Trophoblast cell (in vitro differentiated cells and primary cell): Measurements from ENCODE around the gene CNIH3.

Experiments used
- DNase-seq, 2 donors: peaks; one replicate each; pipeline ENCODE4 v3.0.0-alpha.2; 2016
- H2AFZ ChIP-seq: 2 replicates; pipeline ENCODE4 v1.6.1; 2013; ENCODE audit warnings: low read length, moderate library complexity, mild to moderate bottlenecking; ENCODE audit not compliant: insufficient read depth, poor library complexity
- H2AK5ac ChIP-seq: 2 replicates; pipeline ENCODE4 v1.6.1; 2013; ENCODE audit warnings: mild to moderate bottlenecking, low read length
- H2BK120ac ChIP-seq: 2 replicates; pipeline ENCODE4 v1.6.1; 2013; ENCODE audit warnings: low read length, mild to moderate bottlenecking, moderate library complexity; ENCODE audit not compliant: insufficient read depth, poor library complexity
- H2BK12ac ChIP-seq: 2 replicates; pipeline ENCODE4 v1.6.1; 2013; ENCODE audit warnings: mild to moderate bottlenecking, low read length, moderate library complexity
- H2BK5ac ChIP-seq: 2 replicates; pipeline ENCODE4 v1.6.1; 2013; ENCODE audit warnings: low read length, low read depth, moderate library complexity, mild to moderate bottlenecking; ENCODE audit not compliant: poor library complexity
- H3K14ac ChIP-seq: 2 replicates; pipeline ENCODE4 v1.6.1; 2013; ENCODE audit warnings: mild to moderate bottlenecking, low read length
- H3K18ac ChIP-seq: 2 replicates; pipeline ENCODE4 v1.6.1; 2013; ENCODE audit warnings: mild to moderate bottlenecking, low read length
- H3K23ac ChIP-seq: 2 replicates; pipeline ENCODE4 v1.6.1; 2013; ENCODE audit warnings: low read length
- H3K27ac ChIP-seq: 2 replicates; pipeline ENCODE4 v1.5.1; 2013; ENCODE audit warnings: low read depth, mild to moderate bottlenecking, inconsistent platforms, low read length, moderate library complexity
- H3K27me3 ChIP-seq: 2 replicates; pipeline ENCODE4 v1.6.1; 2013; ENCODE audit warnings: inconsistent platforms, mild to moderate bottlenecking, low read length, moderate library complexity; ENCODE audit not compliant: insufficient read depth
- H3K36me3 ChIP-seq, 2 experiments: 1 replicate in 1 of 2; 2 replicates in 1 of 2; pipeline ENCODE4 v1.6.1; 2013; ENCODE audit warnings: low read length in 2 of 2, mild to moderate bottlenecking in 2 of 2, moderate library complexity in 1 of 2; ENCODE audit not compliant: insufficient read depth in 2 of 2, control insufficient read depth in 1 of 2
- H3K4ac ChIP-seq: 2 replicates; pipeline ENCODE4 v1.6.1; 2013; ENCODE audit warnings: low read depth, mild to moderate bottlenecking, low read length, moderate library complexity
- H3K4me1 ChIP-seq, 2 experiments: 1 replicate in 1 of 2; 2 replicates in 1 of 2; pipeline ENCODE4 v1.6.1; 2013; ENCODE audit warnings: low read length in 2 of 2, mild to moderate bottlenecking in 2 of 2, moderate library complexity in 1 of 2; ENCODE audit not compliant: insufficient read depth in 2 of 2, control insufficient read depth in 1 of 2
- H3K4me2 ChIP-seq: 2 replicates; pipeline ENCODE4 v1.6.1; 2013; ENCODE audit warnings: inconsistent platforms, mild to moderate bottlenecking, low read length, moderate library complexity
- H3K4me3 ChIP-seq: 2 replicates; pipeline ENCODE4 v1.5.1; 2013; ENCODE audit warnings: mild to moderate bottlenecking, low read depth, low read length, inconsistent platforms
- H3K79me1 ChIP-seq: one replicate; pipeline ENCODE4 v1.6.1; 2013; ENCODE audit warnings: low read length
- H3K79me2 ChIP-seq: 2 replicates; pipeline ENCODE4 v1.6.1; 2013; ENCODE audit warnings: low read length, mild to moderate bottlenecking; ENCODE audit not compliant: control insufficient read depth, insufficient read depth, poor library complexity
- H3K9ac ChIP-seq: 2 replicates; pipeline ENCODE4 v1.6.1; 2013; ENCODE audit warnings: mild to moderate bottlenecking, low read length
- H3K9me3 ChIP-seq: 2 replicates; pipeline ENCODE4 v1.6.1; 2013; ENCODE audit warnings: low read depth, mild to moderate bottlenecking, control low read depth, inconsistent platforms, low read length; ENCODE audit not compliant: insufficient read depth
- H4K12ac ChIP-seq: 2 replicates; pipeline ENCODE4 v1.6.1; 2013; ENCODE audit warnings: low read depth, mild to moderate bottlenecking, low read length, moderate library complexity
- H4K8ac ChIP-seq: 2 replicates; pipeline ENCODE4 v1.6.1; 2013; ENCODE audit warnings: low read depth, mild to moderate bottlenecking, low read length, moderate library complexity
- H4K91ac ChIP-seq: one replicate; pipeline ENCODE4 v1.6.1; 2013; ENCODE audit warnings: low read depth, mild to moderate bottlenecking, low read length, moderate library complexity
- WGBS: extraction: QIAGEN DNeasy Blood & Tissue Kit; methylation state at CpG from one replicate; pipeline ENCODE4 v1.1.7; 2013; ENCODE audit warnings: missing lambda C conversion rate; ENCODE audit not compliant: insufficient read length, insufficient coverage; ENCODE audit errors: extremely low coverage; 5-methylcytosine and 5-hydroxymethylcytosine counted together

The CNIH3 gene

GRCh38 chr1:224690576-224690975 lies 74.5 kb downstream of the CNIH3 start:
- no peaks in the 10 kb centered on the region for H3K79me2 ChIP-seq
- no peak overlapping the region for H3K27ac ChIP-seq
- H3K79me1 ChIP-seq = no peaks in the 10 kb centered on the region
- no peak for DNase-seq
- WGBS = no CpG with 5 or more reads among the region's 4 CpGs
- H3K4me2 ChIP-seq = no peak overlapping the region
- H2AK5ac ChIP-seq = no peak overlapping the region
- H2BK5ac ChIP-seq = no peak overlapping the region
- no peak overlapping the region for H4K8ac ChIP-seq
- no peak overlapping the region for H2BK12ac ChIP-seq
- no peak overlapping the region for H4K91ac ChIP-seq
- H3K9me3 ChIP-seq = peaks cover 3% of the 10 kb centered on the region
- H3K27me3 ChIP-seq = no peaks in the 10 kb centered on the region
- no peak overlapping the region for H3K4ac ChIP-seq
- no peaks in the 10 kb centered on the region for H3K36me3 ChIP-seq
- H3K4me3 ChIP-seq = no peak overlapping the region
- H4K12ac ChIP-seq = no peak overlapping the region
- no peak overlapping the region for H2AFZ ChIP-seq
- H3K4me1 ChIP-seq = no peaks in the 10 kb centered on the region
- H3K14ac ChIP-seq = no peak overlapping the region
- H3K18ac ChIP-seq = no peak overlapping the region
- H3K9ac ChIP-seq = no peak overlapping the region
- no peak overlapping the region for H2BK120ac ChIP-seq
- H3K23ac ChIP-seq = no peak overlapping the region

GRCh38 chr1:224691148-224691925 lies 75.2 kb downstream of the CNIH3 start:
- H2AK5ac ChIP-seq = no peak overlapping the region
- H4K8ac ChIP-seq = no peak overlapping the region
- H3K36me3 ChIP-seq = no peaks in the 10 kb centered on the region
- no peak overlapping the region for H2BK12ac ChIP-seq
- no CpG with 5 or more reads among the region's 4 CpGs for WGBS
- no peaks in the 10 kb centered on the region for H3K27me3 ChIP-seq
- H4K12ac ChIP-seq = no peak overlapping the region
- H4K91ac ChIP-seq = no peak overlapping the region
- no peak overlapping the region for H3K4me3 ChIP-seq
- H3K27ac ChIP-seq = no peak overlapping the region
- H2BK5ac ChIP-seq = no peak overlapping the region
- no peak overlapping the region for H3K23ac ChIP-seq
- H3K79me1 ChIP-seq = no peaks in the 10 kb centered on the region
- H3K4me2 ChIP-seq = no peak overlapping the region
- no peak overlapping the region for H2AFZ ChIP-seq
- H3K14ac ChIP-seq = no peak overlapping the region
- no peak overlapping the region for H3K18ac ChIP-seq
- H2BK120ac ChIP-seq = no peak overlapping the region
- no peak overlapping the region for H3K4ac ChIP-seq
- no peak overlapping the region for H3K9ac ChIP-seq
- H3K79me2 ChIP-seq = no peaks in the 10 kb centered on the region
- H3K4me1 ChIP-seq = no peaks in the 10 kb centered on the region
- peaks cover 3% of the 10 kb centered on the region for H3K9me3 ChIP-seq
- DNase-seq = no peak

- no peak overlapping the region for H3K9ac ChIP-seq
- no peak overlapping the region for H4K8ac ChIP-seq
- H3K9me3 ChIP-seq = no peaks in the 10 kb centered on the region
- no peak overlapping the region for H3K4ac ChIP-seq
- H3K4me3 ChIP-seq = no peak overlapping the region
- no peaks in the 10 kb centered on the region for H3K27me3 ChIP-seq
- H3K27ac ChIP-seq = no peak overlapping the region
- no peak overlapping the region for H2BK12ac ChIP-seq
- H2AFZ ChIP-seq = no peak overlapping the region
- no peak overlapping the region for H2AK5ac ChIP-seq
- H2BK5ac ChIP-seq = no peak overlapping the region
- H2BK120ac ChIP-seq = no peak overlapping the region
- no peak overlapping the region for H4K91ac ChIP-seq
- H3K18ac ChIP-seq = no peak overlapping the region
- H3K4me2 ChIP-seq = no peak overlapping the region
- no peaks in the 10 kb centered on the region for H3K36me3 ChIP-seq
- H3K23ac ChIP-seq = no peak overlapping the region
- no peaks in the 10 kb centered on the region for H3K4me1 ChIP-seq
- no peak overlapping the region for H4K12ac ChIP-seq
- H3K14ac ChIP-seq = no peak overlapping the region
- no peaks in the 10 kb centered on the region for H3K79me1 ChIP-seq
- whole genome bisulfite sequencing = no CpG with 5 or more reads among the region's 3 CpGs
- DNase-seq = no peak
- no peaks in the 10 kb centered on the region for H3K79me2 ChIP-seq
Observed at GRCh38 chr1:224694969-224695368, 78.9 kb downstream of the CNIH3 start.

- Histone ChIP-seq H2AK5ac (no peak overlapping the region), H3K4me2 (no peak overlapping the region), H3K9ac (no peak overlapping the region), H2BK12ac (no peak overlapping the region), H4K8ac (no peak overlapping the region), H3K9me3 (no peaks in the 10 kb centered on the region), H2AFZ (no peak overlapping the region), H3K27ac (no peak overlapping the region), H3K4me1 (no peaks in the 10 kb centered on the region), H2BK120ac (no peak overlapping the region), H3K23ac (no peak overlapping the region), H3K18ac (no peak overlapping the region), H3K79me1 (no peaks in the 10 kb centered on the region), H3K36me3 (no peaks in the 10 kb centered on the region), H3K27me3 (no peaks in the 10 kb centered on the region), H3K4me3 (no peak overlapping the region), H3K79me2 (no peaks in the 10 kb centered on the region), H4K91ac (no peak overlapping the region), H3K4ac (no peak overlapping the region), H3K14ac (no peak overlapping the region), H2BK5ac (no peak overlapping the region), H4K12ac (no peak overlapping the region)
- DNase-seq = no peak
- WGBS = no CpG with 5 or more reads among the region's 2 CpGs
Observed at GRCh38 chr1:224696021-224696420, 79.9 kb downstream of the CNIH3 start.
